Activated T-cell treated with anti-CD3 and anti-CD28 coated beads, Interleukin-2, amount 50 U/mL, for 1 hour (primary cell): ENCODE results near the gene HRCT1.
"Not testable (repeated sequence)": the region's sequence is repeated elsewhere in the genome, so short reads cannot be mapped to it uniquely, and the experiment has no call there.

ENCODE experiments used
- DNase-seq: peaks from one replicate; pipeline ENCODE4 v3.0.0-alpha.2; 2020

HRCT1 gene

GRCh38 chr9:35905912-35906679, at the start of gene HRCT1:
Gene HRCT1 (plus strand): TSS chr9:35906202. CDS start chr9:35906288, 86 bp downstream.
- no peak for DNase-seq

GRCh38 chr9:35856206-35856605, 49.8 kb upstream of the HRCT1 start:
- no peak for DNase-seq

- DNase-seq: no peak
Observed at GRCh38 chr9:35856882-35857281, 49.1 kb upstream of the HRCT1 start.

DNA sequence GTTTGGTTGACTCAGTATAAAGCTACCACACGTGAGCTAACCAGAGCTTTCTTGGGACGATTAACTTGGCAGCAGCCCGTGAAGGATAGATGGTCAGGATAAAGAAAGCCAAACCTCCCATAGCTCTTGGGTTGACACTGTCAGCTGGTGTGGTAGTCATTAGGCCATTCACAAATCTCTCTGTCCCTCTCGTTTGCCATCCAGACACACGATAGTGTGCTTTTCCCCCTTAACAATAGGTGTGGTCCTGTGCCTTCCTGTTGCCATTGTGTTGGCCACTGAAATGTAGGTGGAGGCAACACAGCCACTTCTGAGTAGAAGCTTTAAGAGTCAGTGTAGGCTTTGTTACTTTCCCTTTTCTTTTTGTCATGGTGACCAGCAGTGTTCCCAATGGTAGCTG, 47.5 kb upstream of the HRCT1 start:
- no peak for DNase-seq

GRCh38 chr9:35859310-35859989, 46.6 kb upstream of the HRCT1 start:
- no peak for DNase-seq

GRCh38 chr9:35859990-35860339, 46.0 kb upstream of the HRCT1 start:
- DNase-seq: no peak

DNA sequence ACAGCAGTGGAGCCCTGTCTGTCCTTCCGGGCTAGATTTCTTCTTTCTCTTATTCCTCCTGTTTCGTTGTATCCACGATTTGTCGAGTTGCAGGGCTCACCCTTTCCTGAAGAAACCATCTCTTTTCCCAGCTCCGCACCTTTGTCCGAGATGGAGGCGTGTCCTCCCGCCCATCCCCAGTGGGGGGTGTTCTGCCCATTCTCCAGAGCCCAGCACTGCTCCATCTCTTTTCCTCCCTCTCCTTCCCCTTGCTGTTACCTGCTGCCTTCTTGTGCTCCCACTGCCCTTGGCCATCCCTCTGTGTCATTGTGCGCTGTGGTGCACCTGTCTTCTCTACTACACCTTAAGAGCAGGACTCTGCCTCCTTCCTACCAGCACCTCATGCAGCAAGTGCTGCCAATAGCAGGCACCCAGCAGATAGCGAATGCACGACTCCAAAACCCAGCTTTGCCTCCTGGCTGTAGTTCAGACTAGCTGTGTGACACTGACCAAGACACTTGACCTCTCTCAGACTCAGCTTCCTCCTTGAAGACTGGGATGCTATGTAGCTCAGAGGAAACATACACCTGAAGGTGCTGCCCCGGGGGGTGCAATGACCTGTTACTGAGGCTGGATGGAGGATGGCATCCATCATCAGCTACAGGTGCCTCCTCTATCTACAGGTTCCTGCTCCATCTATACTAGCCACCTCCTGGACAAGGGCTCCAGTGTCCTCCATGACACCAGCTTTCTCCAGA, 44.7 kb upstream of the HRCT1 start:
- DNase-seq: no peak

DNA sequence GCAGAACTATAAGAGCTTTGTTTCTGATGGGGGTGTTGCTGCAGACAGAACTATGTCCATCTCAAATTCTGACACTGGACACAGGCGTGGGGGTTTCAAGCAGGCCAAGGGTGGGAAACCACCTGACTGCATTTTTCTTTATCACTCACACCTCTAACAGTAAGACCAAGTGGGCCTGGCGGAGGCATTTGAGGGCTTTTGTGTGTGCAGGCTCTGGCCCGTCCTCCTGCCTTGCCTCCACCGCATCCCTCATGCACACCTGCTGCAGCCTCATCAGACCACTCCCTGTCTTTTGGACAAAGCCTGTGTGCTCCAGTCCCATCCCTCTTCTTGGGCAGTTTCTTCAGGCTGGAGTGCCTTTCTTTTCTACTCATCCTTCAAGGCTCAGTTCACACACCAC, 43.7 kb upstream of the HRCT1 start:
- no peak for DNase-seq

DNA sequence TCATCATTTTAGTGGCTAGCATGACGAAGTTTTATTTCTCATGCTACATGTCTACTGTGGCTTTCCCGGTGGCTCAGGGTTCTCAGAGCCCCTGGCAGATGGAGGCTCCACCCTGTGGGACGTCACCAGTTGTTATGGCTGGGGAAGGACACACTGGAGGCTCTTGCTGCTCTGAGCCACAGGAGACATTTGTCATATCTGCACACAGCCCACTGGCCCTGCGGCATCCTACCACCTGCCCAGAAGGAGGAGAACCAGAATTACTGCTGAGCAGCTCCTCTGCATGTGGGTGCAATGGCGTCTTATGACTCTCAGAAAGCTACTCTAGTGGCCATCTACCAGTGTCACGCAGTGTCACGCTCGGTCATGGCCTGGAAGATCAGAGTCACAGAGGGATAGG, 42.4 kb upstream of the HRCT1 start:
- no peak for DNase-seq

DNA sequence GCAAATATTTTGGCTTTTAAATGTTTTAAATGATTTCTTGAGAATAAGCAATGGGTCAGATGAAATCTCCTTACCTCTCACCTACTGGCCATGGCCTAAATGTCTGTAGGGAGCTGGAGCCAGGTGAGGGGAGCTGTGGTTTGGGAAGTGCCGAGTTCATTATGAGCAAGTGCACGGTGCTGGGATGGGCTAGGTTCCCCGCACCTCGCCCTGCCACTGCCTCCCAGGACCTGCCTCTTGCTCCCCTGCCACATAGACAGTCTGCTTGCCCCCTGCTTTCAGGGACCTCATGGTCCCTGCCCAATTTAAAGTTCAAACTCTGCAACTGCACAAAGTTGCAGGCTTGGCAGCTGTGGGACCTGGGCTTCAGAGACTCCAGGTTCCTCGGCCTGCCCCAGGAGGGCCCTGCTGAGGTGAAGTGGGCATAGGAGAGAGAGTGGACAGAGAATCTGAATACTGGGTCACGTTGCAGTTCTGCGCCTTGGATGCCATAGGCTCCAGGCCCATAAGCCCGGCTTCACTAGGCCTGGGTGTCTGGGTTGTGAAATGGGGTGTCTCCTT, 41.2 kb upstream of the HRCT1 start:
- no peak for DNase-seq

DNA sequence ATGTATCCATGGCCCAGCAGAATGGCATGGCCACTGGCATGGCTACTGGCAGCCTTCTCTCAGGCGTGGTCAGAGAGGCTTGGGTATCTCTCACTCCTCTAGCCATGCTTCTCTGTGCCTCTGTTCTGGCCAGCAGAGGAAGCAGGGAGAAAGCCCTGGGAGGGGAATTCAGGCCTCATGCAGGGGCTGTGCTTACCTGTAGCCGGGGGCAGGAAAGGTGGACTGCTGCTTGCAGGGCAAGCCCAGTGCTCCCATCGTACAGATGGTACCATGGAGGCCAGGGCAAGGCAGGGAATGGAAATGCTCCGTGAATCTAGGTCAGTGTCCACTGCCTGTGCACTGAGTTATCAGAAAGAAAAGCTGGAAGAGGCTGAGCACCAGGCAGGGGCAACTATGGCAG, 38.5 kb upstream of the HRCT1 start:
- no peak for DNase-seq

DNA sequence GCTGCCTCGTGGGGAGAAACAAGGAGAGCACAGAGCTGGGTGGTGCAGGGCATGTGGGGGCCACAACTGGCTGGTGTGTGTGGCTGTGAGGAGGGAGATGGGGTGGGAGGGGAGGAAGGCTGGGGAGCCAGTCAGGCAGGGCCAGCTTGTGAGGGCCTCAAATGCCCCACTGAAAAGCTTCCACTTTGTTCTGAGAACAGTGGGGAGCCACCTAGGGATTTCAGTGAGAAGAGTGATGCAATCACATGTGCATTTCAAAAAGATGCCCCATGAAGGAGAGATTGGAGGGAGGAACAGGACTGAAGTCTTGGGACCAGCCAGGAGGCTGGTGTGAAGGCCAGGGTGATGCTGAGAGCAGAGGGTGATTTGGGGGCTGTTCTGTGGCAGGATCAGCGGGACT, 37.1 kb upstream of the HRCT1 start:
- no peak for DNase-seq

DNA sequence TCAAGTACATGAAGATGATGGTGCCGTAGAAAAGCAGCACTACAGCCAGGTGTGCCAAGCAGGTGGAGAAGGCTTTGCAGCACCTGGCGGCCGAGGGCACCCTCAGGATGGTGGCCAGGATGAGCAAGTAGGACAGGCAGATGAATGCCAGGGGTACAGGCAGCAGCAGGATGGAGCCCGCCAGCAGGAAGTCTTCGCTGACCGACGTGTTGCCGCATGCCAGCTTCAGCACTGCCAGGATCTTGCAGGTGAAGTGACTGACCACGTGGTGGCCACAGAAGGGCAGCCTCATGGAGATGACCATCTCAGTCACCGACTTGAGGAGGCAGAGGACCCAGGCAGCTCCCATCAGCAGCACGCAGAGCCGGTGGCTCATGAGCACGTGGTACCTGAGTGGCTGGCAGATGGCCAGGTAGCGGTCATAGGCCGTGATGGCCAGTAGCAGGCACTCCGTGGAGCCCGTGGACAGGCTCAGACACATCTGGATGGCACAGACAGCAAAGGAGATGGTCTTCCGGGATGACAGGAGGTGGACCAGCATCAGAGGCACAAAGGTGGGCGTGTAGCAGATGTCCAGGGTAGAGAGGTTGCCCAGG, 36.3 kb upstream of the HRCT1 start:
- DNase-seq: no peak

DNA sequence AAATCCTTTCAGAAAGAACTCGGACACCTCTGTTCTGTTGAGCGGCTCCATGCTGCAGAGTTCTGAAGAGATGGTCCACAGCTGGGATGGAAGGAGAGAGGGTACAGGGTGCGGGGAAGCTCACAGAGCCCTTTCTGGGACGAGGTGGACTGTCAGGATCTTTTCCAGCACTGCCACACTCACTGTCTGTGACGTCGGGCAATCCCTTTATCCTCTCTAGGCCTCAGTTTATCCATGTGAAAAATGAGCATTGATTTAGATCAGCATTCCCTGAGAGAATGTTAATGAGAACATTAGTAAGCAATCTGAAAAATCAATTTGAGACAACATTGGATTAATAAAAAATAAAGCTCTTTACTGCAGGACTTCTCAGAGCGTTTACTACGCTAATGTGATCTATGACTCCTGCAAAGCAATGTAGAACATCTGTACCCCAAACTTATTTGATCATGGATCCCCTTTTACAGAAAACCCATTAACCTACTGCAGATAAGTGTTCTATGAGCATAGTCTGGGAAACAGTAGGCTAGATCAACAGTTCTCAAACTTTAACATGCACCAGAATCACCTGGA, 35.6 kb upstream of the HRCT1 start, which contains the start of gene OR13J1:
OR13J1 (minus strand) TSS at position 51 of the 573 bp plus-strand sequence; CDS start at position 51, 0 bp downstream.
- no peak for DNase-seq

- DNase-seq: no peak
Observed at GRCh38 chr9:35871545-35871944, 34.5 kb upstream of the HRCT1 start.

GRCh38 chr9:35872505-35872904, 33.5 kb upstream of the HRCT1 start:
- DNase-seq: no peak

DNA sequence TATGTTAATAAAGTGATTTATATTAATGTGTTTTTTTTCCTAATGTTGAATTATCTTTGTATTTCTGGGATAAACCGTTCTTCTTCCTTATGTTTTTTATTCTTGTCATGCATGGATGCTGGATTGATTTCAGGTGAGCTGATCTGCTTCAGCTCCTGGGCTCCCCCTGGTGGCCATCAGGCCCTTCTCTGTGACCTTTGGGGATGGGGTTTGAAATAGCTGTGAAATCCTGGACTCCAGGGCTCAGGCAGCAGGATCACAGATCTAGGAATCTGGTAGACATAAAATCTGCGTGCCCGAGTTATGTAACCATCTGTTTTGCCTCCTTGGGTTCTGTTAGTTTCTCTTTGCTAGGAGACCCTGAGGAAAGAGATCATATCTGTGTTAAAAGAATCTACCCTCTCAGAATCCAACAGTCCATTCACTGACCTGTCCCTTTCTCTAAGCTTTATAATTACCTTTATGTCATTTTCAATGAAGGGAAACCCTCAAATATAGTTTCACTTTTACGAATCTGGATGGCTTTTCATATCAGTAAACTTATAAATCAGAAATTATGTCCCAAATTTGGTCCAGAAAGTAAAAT, 23.6 kb upstream of the HRCT1 start:
- peak; percentile 81 for DNase-seq

- DNase-seq: no peak
Observed at GRCh38 chr9:35882996-35883395, 23.0 kb upstream of the HRCT1 start.

- not testable (repeated sequence) for DNase-seq
Observed at GRCh38 chr9:35884908-35885307, 21.1 kb upstream of the HRCT1 start.

GRCh38 chr9:35891646-35892045, 14.4 kb upstream of the HRCT1 start:
- DNase-seq: no peak

DNA sequence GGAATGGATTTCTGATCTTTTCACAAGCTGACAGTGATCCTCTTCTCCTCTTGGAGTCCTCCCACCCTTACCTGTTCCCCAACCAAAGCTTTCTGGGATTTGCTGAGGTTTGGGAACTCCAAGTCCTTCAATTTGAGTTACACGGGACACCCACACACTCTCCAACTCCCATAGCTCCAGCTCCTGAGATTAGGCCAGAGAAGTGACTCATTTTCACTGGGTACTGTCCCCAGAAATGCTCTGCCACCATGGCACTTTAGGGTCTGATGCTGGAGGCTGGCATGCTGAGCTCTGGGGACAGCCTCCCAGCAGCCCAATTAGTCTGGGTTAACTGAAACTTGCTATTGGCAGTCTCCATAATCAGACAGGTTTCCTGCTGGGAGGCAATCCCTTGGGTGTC, 14.0 kb upstream of the HRCT1 start:
- no peak for DNase-seq

GRCh38 chr9:35896570-35896969, 9.4 kb upstream of the HRCT1 start:
- no peak for DNase-seq
